PC-3 (cell line): ENCODE results near the gene MAP6.

Experiments used
- CTCF ChIP-seq: fragments of 300-600 bp; sonication (generic); conservative IDR thresholded peaks from 2 replicates; pipeline ENCODE4 v1.5.1; 2017; ENCODE audit warnings: antibody characterized with exemption, low read depth, mild to moderate bottlenecking, low read length
- EZH2 ChIP-seq: fragments of 300-600 bp; sonication (generic); IDR thresholded peaks from one replicate; pipeline ENCODE4 v1.6.1; 2017; ENCODE audit warnings: antibody characterized with exemption, mild to moderate bottlenecking, low read length; ENCODE audit not compliant: unreplicated experiment
- EZH2phosphoT487 ChIP-seq: fragments of 300-600 bp; sonication (generic); IDR thresholded peaks from 2 replicates; pipeline ENCODE4 v1.6.1; 2018; ENCODE audit warnings: mild to moderate bottlenecking, antibody characterized with exemption, low read length, borderline replicate concordance

- TF ChIP-seq EZH2: no peak
- TF ChIP-seq CTCF: no peak
- TF ChIP-seq EZH2phosphoT487: no peak
Observed at GRCh38 chr11:75558939-75559843, 109.6 kb downstream of the MAP6 start.
